Measurements from ENCODE around the gene SALL1. TPM values are rescaled to one million over a fixed set of nuclear protein-coding genes. Genes with fewer than 3 reads are reported as not detected.
A peak's percentile ranks its signal among the peaks of the same experiment; 100 is the strongest.

SALL1 gene
- total RNA-seq, 6 experiments from 2014 or later = 10.6 to 15.4 (median 12.6) TPM

DNA sequence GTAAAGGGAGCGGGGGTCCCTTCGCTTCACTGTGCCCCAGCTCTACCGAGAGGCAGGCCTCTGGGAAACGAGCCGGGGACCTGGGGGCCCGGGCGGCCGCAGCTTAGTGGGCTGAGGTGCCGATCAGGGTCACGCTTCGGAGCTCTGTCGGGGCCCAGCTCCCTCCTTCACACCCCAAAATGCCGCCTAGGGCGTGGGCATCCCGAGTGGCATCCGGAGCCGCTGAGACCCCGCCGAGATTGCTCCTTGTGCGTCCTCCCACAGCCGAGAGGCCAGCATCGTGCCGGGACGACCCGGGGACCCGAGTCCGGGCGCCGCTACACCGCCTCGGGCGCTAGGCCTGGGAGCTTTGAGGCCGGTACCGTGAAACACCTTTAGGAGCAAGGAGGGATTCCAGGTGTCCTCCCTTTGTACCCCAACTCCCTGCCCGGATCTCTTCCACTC is 1.3 kb downstream of the SALL1 start:
- Mint-ChIP-seq H3K4me1 (ENCODE audit: low read depth) (peaks cover 56% of the 10 kb centered on the region), H3K4me3 (peak overlapping the region; percentile 96), H3K36me3 (ENCODE audit: low read depth) (no peaks in the 10 kb centered on the region), H3K9me3 (no peaks in the 10 kb centered on the region), H3K27ac (peak overlapping the region; percentile 86), H3K27me3 (ENCODE audit: insufficient read depth) (no peaks in the 10 kb centered on the region; the same call in 1 of the 2 replicates)
- TF ChIP-seq, protein P1, sequence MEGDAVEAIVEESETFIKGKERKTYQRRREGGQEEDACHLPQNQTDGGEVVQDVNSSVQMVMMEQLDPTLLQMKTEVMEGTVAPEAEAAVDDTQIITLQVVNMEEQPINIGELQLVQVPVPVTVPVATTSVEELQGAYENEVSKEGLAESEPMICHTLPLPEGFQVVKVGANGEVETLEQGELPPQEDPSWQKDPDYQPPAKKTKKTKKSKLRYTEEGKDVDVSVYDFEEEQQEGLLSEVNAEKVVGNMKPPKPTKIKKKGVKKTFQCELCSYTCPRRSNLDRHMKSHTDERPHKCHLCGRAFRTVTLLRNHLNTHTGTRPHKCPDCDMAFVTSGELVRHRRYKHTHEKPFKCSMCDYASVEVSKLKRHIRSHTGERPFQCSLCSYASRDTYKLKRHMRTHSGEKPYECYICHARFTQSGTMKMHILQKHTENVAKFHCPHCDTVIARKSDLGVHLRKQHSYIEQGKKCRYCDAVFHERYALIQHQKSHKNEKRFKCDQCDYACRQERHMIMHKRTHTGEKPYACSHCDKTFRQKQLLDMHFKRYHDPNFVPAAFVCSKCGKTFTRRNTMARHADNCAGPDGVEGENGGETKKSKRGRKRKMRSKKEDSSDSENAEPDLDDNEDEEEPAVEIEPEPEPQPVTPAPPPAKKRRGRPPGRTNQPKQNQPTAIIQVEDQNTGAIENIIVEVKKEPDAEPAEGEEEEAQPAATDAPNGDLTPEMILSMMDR (IDR thresholded peaks at IDR 0.05) = no peak
- DNase-seq = no peak

DNA sequence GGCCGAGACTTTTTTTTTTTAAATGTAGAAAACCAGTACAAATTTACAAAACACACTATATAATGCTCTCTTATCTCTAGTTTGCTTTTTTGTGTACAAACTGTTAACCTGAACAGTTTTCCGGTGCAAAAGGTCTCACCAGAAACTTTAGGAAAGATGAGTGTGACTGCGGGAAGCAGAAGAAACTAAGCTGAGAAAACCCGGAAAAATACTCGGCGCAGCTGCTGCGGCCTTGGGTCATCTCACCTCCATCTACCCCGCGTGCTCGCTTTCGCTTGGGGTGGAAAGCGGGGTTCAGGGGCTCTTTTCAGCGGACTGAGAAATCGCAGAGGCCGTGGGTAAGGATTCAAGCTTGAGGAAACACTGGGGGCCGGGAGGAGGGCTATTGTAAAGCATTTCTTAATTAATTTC is 1.8 kb downstream of the SALL1 start:
- H3K27ac Mint-ChIP-seq = peak overlapping the region; percentile 86
- DNase-seq = no peak
- H3K36me3 Mint-ChIP-seq (ENCODE audit: low read depth) = no peaks in the 10 kb centered on the region
- no peaks in the 10 kb centered on the region; the same call in 1 of the 2 replicates for H3K27me3 Mint-ChIP-seq (ENCODE audit: insufficient read depth)
- H3K9me3 Mint-ChIP-seq = no peaks in the 10 kb centered on the region
- peak overlapping the region; percentile 96 for H3K4me3 Mint-ChIP-seq
- TF ChIP-seq, protein P1 (IDR thresholded peaks at IDR 0.05) = no peak
- peaks cover 61% of the 10 kb centered on the region for H3K4me1 Mint-ChIP-seq (ENCODE audit: low read depth)

DNA sequence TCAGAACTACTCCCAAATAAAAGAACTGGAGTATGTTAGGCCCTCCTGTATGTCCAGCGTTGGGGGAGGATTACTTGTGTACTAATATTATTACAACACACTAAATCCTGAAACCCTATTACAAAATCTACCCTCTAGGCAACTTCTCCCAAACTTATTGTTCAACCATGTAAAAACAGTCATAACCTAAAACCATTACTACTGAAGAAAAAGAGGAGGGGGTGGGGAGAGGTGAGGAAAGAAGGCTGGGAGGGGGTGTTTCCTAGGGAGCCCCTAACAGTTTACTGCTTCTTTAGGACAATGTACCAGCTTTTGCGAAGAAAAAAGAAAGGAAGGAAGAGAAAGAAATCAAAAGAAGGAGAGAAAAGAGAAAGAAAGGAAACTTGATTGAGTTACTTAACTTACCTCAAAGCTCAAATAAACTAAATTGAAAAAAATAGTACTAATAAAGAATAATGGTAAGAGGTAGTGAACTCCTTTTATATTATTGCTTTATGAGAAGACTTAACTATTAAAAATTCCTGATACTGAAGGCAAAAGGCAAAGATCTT is 2.3 kb downstream of the SALL1 start:
- Mint-ChIP-seq H3K27ac (peak overlapping the region; percentile 86), H3K4me1 (ENCODE audit: low read depth) (peaks cover 63% of the 10 kb centered on the region), H3K4me3 (peak overlapping the region; percentile 96), H3K36me3 (ENCODE audit: low read depth) (no peaks in the 10 kb centered on the region), H3K27me3 (ENCODE audit: insufficient read depth) (no peaks in the 10 kb centered on the region; the same call in 1 of the 2 replicates), H3K9me3 (no peaks in the 10 kb centered on the region)
- TF ChIP-seq, protein P1 (IDR thresholded peaks at IDR 0.05) = no peak
- DNase-seq = no peak

DNA sequence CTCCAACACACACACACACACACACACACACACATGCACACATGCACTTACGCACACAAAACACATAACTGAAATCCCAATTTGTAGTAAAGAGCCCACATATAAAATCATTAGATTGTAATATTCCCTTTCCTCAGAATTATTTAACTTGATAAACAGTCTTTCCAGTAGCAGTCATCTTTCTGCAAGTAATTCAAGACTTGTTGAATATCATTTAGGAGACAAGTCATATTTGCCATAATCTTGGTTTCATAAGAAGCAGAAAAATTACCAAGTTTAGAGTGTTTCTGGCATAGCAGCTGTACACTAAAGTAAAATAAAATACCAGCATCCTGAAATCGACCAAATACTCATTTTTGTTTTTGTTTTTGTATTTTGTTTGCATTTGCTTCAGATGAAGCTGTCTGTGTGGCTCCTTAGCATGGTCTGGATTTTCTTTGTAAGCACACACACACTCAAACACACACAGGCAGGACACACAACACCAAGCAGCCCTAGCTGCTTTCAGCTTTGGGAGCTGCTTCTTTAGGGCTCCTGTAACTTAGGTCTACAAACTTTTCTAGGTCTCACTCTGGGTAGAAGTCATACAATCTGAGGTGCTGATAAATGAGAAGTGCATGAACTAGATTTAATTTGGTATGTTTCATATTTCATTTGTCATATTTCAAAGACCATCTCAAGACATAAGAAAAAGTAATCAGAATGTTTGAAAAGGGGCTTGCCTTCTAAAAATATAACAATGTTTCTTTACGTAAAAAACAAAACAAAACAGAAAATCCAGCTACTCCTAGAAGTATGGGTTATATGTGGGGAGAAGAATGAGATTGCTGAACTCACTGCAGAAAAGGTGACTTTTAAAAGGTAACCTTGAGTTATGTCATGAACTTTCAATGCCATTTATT is 3.0 kb downstream of the SALL1 start:
- H3K36me3 Mint-ChIP-seq (ENCODE audit: low read depth) = no peaks in the 10 kb centered on the region
- H3K27ac Mint-ChIP-seq = peak overlapping the region; percentile 86; the same call in 1 of the 2 replicates
- peaks cover 56% of the 10 kb centered on the region for H3K4me1 Mint-ChIP-seq (ENCODE audit: low read depth)
- no peaks in the 10 kb centered on the region; the same call in 1 of the 2 replicates for H3K27me3 Mint-ChIP-seq (ENCODE audit: insufficient read depth)
- H3K4me3 Mint-ChIP-seq = peak overlapping the region; percentile 96
- DNase-seq = no peak
- TF ChIP-seq, protein P1 (IDR thresholded peaks at IDR 0.05) = no peak
- no peaks in the 10 kb centered on the region for H3K9me3 Mint-ChIP-seq

DNA sequence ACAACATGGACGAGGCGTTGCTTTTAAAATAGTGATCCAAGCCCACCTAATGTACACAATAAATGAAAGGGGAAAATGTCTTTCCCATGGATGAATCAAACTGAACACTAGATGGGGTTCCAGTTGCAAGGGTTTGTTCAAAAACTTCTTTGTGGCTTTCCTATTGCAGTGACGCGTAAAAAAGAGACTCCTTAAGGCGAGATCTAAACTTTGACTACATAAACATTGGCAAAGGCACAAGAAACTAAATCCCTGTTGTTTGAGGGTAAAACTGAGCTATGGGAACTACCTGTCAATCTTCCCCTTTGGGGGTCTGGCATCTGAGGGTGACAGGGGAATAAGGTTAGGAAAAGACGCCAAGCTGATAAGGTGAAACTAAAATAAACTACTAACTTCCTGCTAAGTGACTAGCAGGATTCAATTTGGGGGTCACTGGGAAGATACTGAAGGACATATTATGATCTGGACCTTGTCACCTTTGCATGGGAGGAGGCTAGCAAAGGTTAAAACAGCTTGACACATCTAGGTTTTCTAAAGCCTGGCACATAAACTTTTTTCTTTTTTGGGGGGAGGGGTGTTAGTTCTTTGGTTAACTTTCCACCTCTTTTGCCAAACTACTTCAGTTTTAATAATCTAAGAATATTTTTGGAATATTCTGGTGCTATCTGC is 4.7 kb downstream of the SALL1 start:
- Mint-ChIP-seq H3K27ac (peak overlapping the region; percentile 75; the same call in 1 of the 2 replicates), H3K9me3 (no peaks in the 10 kb centered on the region), H3K4me3 (peak overlapping the region; percentile 78), H3K4me1 (ENCODE audit: low read depth) (peaks cover 56% of the 10 kb centered on the region), H3K27me3 (ENCODE audit: insufficient read depth) (no peaks in the 10 kb centered on the region; the same call in 1 of the 2 replicates), H3K36me3 (ENCODE audit: low read depth) (0 out of 2 replicates have a peak, but pooled peaks cover 9% of the 10 kb centered on the region)
- peak; percentile 47 for DNase-seq
- TF ChIP-seq, protein P1 (IDR thresholded peaks at IDR 0.05) = peak; percentile 76
